GM19372 (cell line): ENCODE results near the gene DYSF.
"Not testable (repeated sequence)": the region's sequence is repeated elsewhere in the genome, so short reads cannot be mapped to it uniquely, and the experiment has no call there.

Source experiments
- ATAC-seq: cut with Tn5 transposase; IDR thresholded peaks from one replicate; pipeline ENCODE4 v1.9.1; 2021; ENCODE audit warnings: mild to moderate bottlenecking, low read depth, moderate library complexity; ENCODE audit not compliant: unreplicated experiment

Gene DYSF

DNA sequence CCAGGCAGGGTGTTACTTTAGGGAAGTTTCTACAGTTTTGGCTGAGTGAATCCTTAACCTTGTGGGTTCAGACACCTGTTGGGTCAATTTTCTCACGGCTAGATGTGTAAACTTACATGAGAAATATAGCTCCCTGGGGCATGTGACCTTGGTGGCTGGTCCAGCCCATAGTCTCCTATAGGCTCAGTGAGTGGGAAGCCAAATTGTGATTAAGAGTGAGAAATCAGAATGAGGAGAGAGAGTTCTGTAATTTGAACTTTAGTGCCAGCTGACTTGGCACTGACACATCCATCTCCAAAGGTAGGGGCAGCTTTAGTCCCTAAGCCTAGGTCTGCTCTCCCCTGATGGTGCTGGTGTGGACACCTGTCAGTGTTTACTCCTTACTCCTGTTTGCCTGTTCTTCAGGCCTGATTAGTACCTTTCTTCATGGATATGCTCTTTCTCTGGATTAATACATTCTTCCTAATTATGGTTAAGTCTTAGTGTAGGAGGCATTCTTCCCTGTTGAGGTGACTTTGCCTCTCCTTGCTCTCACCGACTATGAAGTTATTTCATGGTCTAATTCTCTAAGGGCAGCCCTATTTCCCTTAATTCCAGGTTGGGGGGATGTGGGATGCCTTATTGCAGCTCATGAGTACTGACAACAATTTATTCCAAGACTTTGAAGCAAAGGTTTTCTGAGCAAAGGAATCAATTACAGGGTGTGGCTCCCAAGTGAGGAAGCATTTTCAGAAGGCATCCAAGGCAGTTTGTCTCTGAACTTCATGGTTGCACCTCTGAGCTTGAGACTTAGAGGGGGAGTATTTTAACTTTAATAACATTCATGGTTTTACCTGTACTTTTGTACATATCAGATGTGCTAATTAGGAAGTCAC lies 177.3 kb downstream of the DYSF start:
- no peak for ATAC-seq

GRCh38 chr2:71631411-71631931 lies 178.1 kb downstream of the DYSF start:
- no peak for ATAC-seq

- no peak for ATAC-seq
Measured at GRCh38 chr2:71633086-71633485, 179.7 kb downstream of the DYSF start.

- ATAC-seq: no peak
Measured at GRCh38 chr2:71634567-71634966, 181.2 kb downstream of the DYSF start.

- ATAC-seq: no peak
Measured at GRCh38 chr2:71635798-71636197, 182.4 kb downstream of the DYSF start.

- ATAC-seq: no peak
Measured at GRCh38 chr2:71637168-71637567, 183.8 kb downstream of the DYSF start.

DNA sequence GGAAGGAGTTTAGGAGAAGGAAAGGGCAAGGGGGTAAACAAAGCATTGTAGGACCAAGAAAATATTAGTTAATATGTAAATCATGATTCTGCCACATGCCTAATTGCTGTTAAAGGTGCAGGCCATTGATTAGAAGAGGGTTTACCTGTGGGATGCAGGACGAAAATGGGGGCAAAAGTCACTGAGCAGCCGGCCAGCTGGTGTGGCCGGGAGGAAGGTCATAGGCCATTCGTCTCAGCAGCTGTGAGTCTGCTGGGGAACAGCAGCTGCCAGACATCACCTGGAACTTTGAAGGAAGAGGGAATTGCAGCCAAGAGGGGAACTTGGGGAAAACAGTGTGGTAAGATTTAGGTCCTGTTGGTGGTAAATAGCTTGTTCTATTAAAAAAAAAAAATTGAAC lies 184.4 kb downstream of the DYSF start:
- ATAC-seq: no peak

GRCh38 chr2:71639735-71640134 lies 186.4 kb downstream of the DYSF start:
- no peak for ATAC-seq

- ATAC-seq: no peak
Measured at GRCh38 chr2:71640489-71640888, 187.1 kb downstream of the DYSF start.

DNA sequence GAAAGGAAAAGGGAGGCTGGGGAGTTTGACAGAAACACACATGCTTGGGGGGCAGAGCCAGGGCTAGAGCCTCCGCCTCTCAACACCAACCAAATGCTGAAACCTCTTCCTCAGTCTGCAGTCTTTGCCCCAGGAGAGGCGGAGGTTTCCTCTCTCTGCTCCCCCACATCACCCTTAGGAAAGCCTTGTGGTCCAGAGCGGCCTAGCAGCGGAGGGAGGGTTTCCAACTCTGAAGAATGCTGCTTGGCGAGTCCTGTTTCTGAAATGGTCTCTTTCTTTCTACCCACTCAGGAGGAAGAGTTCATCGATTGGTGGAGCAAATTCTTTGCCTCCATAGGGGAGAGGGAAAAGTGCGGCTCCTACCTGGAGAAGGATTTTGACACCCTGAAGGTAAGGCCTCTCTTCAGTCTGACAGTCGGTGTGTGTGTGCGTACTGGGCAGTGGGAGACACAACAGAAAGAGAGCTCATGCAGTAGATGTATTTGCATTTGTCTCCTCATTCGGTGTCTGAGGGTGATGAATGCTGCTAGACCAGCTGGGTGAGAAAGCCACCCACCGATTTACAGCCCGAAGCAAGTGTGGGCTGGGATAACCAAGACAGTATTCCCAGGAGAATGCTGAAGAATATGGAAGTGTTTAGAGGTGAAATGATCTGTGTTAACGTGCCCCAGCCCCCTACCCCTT lies 190.5 kb downstream of the DYSF start:
- no peak for ATAC-seq

- no peak for ATAC-seq
Measured at GRCh38 chr2:71646028-71646427, 192.7 kb downstream of the DYSF start.

GRCh38 chr2:71647356-71647755 lies 194.0 kb downstream of the DYSF start:
- ATAC-seq: no peak

GRCh38 chr2:71655498-71655897 lies 202.1 kb downstream of the DYSF start:
- no peak for ATAC-seq

- not testable (repeated sequence) for ATAC-seq
Measured at GRCh38 chr2:71658256-71658655, 204.9 kb downstream of the DYSF start.

GRCh38 chr2:71658771-71659170 lies 205.4 kb downstream of the DYSF start:
- ATAC-seq: no peak

DNA sequence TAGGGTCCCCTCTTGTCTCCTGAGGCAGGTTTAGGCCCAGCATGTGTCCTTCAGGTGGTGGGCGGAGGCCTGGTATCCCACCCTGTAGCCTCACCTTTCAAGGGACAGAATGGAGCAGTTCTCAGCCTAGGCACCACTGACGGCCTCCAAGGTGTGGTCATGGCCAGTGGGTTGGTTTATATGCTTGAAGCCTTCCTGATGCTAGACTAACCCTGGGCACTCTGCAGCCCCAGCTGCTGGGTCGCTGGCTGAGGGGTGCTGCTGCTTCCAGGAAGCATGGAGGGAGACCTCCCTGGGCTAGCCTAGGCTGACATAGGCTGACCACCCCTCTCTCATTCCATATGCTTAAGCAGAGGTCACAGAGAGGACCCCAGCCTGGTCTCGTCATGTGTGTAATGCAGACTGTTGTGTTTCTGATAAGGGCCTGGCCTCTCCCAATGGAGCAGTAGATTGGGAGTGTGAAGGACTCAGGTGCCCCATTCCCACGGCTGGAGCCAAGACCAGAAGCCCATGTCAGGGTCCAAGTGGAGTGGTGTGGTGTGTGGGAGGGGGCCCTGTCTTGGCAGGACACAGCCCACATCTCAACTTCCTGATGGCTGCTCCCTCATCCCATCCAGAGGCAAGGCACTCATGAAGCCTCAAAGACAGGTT lies 206.6 kb downstream of the DYSF start:
- ATAC-seq: no peak

- no peak for ATAC-seq
Measured at GRCh38 chr2:71661782-71662181, 208.4 kb downstream of the DYSF start.

DNA sequence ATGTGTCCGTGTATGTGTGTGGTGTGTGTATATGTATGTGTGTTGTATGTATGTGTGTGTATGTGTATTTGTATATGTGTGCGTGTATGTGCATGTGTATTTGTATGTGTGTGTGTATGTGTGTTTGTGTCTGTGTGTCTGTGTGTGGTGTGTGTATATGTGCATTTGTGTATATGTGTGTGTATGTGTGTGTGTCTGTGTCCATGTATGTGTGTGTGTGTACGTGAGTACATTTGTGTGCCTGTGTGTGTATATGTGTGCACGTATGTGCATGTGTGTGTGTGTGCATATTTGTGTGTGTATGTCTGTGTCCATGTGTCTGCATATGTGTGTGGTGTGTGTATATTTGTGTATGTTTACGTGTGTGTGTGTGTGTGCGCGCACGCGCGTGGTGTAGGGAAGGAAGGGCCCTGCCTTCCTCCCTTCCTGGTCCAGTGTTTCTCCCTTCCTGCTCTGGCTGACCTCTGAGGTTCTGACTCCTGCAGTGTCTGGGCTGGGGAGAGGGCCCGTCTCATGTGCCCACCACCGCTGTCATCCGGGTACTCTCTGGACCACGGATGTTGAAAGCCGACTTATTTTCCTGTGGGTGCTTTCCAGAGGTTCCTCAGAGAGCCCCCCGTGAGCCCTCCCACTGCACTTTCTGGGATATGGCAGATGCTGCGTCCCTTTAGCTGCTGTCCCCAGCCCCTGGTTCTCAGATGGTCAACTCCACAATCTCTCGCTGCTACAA lies 209.5 kb downstream of the DYSF start:
- ATAC-seq: no peak

DNA sequence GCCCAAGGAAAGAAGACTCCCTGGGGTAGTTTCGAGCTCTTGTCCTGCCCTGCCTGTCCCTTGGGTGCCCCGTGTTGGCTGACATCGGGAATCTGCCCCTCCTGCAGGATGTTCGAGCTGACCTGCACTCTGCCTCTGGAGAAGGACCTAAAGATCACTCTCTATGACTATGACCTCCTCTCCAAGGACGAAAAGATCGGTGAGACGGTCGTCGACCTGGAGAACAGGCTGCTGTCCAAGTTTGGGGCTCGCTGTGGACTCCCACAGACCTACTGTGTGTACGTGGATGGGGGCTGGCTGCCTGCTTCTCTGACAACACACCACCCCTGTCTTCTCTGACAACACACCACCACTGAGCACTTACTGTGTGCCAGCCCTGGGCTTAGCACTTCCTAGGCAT lies 210.8 kb downstream of the DYSF start:
- no peak for ATAC-seq
